ENCODE measurements around the gene ARSK.

DNA sequence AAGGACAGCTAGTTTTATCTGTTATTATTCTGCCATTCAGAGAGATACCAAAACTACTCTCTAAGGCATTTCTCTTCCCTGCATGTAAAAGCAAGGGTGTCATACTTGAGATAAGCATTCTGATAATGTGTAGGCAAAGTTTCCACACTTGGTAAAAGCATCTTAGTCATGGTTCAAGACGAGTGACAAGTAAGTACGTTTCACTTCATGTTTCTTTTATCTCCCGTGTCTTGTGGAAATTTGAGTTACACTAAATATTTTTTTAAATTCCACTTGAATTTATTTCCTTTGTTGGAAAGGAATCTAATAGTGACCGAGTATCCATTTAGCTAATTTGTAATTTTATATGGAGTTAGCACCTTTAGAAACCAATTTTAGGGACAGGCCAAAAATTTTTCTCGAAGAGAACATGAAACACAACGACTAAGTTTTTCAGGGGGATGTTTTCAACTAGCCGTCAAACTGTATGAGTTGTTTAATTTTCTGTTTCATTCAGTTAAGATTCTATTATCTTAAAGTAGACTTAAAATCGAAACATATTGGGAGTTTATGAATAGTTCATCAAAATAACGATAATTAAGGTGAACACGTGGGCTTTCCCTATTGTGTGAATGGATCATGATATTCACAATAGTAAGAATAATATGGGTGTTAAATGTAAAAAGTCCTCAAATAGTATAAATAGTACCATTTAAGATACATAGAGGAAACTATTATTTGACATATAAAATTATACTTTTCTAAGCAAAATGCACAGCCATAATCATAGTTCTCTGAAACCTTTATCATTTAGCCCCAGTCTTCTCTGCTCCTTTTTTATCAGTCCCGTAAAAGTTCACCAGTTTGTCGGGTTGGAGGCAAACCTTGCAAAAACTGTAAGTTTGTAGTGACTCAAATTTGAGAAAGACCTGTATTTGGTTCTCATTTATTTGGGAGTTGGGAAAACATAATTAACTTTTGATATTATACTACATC, 93.3 kb downstream of the ARSK start:
- TF ChIP-seq POLR2AphosphoS5 (IDR thresholded peaks at IDR 0.05; ENCODE audit: borderline replicate concordance, low read depth, low read length) (no peak), EZH2 (IDR thresholded peaks at IDR 0.05) (no peak)
